Glutamatergic neuron (in vitro differentiated cells): ENCODE data around the gene ST3GAL4. TPM values are rescaled to one million over a fixed set of nuclear protein-coding genes. Genes with fewer than 3 reads are reported as not detected.

ENCODE experiments used
- DNase-seq: peaks from one replicate; pipeline ENCODE4 v3.0.0; 2022
- H3K27ac Mint-ChIP-seq: one replicate; pipeline ENCODE4 v1.8.0; 2020; ENCODE audit warnings: mild to moderate bottlenecking, mixed read lengths, inconsistent platforms; ENCODE audit not compliant: unreplicated experiment
- H3K27me3 Mint-ChIP-seq: one replicate; pipeline ENCODE4 v1.8.0; 2020; ENCODE audit warnings: mild to moderate bottlenecking, moderate library complexity, mixed read lengths, inconsistent platforms; ENCODE audit not compliant: unreplicated experiment
- H3K36me3 Mint-ChIP-seq: one replicate; pipeline ENCODE4 v1.8.0; 2020; ENCODE audit warnings: mild to moderate bottlenecking, mixed read lengths, inconsistent platforms; ENCODE audit not compliant: unreplicated experiment
- H3K4me1 Mint-ChIP-seq: one replicate; pipeline ENCODE4 v1.8.0; 2020; ENCODE audit warnings: mild to moderate bottlenecking, low read depth, mixed read lengths, inconsistent platforms; ENCODE audit not compliant: unreplicated experiment
- H3K4me3 Mint-ChIP-seq: one replicate; pipeline ENCODE4 v1.8.0; 2020; ENCODE audit warnings: mild to moderate bottlenecking, mixed read lengths, inconsistent platforms; ENCODE audit not compliant: unreplicated experiment
- H3K9me3 Mint-ChIP-seq: one replicate; pipeline ENCODE4 v1.8.0; 2020; ENCODE audit warnings: mild to moderate bottlenecking, moderate library complexity, mixed read lengths, inconsistent platforms; ENCODE audit not compliant: unreplicated experiment
- total RNA-seq: library from RNA; stranded (reverse); fragmentation: NEBNext Ultra II Directional; extraction: Animal tissue kit (Norgen Biotek cat#: 25700); gene quantifications from one replicate; pipeline ENCODE4 v1.2.1, GENCODE V29; 2021; ENCODE audit not compliant: unreplicated experiment
- TF ChIP-seq, protein P1 (sequence below): fragments of 200-600 bp; sonication (generic); IDR thresholded peaks from one replicate; pipeline ENCODE4 v1.5.0; 2021; ENCODE audit not compliant: partially characterized antibody, unreplicated experiment

The ST3GAL4 gene
- total RNA-seq, 1 donor from 2014 or later = 10.4 TPM

DNA sequence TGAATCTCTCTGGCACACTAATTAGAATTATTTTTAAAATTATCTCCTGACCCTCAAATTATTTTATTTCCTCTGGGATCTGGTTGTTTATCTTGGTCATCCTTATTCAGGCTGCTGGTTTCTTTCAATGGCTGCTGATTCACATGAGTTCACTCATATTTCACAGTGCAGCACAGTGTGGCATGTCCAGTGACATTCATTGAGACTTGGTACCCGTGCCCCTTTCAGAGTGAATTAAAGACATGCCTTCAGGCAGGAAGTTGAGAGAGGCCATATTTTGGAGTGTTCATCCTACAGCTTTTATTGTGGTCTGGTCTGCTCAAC, 38.1 kb upstream of the ST3GAL4 start:
- TF ChIP-seq, protein P1, sequence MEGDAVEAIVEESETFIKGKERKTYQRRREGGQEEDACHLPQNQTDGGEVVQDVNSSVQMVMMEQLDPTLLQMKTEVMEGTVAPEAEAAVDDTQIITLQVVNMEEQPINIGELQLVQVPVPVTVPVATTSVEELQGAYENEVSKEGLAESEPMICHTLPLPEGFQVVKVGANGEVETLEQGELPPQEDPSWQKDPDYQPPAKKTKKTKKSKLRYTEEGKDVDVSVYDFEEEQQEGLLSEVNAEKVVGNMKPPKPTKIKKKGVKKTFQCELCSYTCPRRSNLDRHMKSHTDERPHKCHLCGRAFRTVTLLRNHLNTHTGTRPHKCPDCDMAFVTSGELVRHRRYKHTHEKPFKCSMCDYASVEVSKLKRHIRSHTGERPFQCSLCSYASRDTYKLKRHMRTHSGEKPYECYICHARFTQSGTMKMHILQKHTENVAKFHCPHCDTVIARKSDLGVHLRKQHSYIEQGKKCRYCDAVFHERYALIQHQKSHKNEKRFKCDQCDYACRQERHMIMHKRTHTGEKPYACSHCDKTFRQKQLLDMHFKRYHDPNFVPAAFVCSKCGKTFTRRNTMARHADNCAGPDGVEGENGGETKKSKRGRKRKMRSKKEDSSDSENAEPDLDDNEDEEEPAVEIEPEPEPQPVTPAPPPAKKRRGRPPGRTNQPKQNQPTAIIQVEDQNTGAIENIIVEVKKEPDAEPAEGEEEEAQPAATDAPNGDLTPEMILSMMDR = no peak
- Mint-ChIP-seq H3K4me3 (no peak overlapping the region), H3K4me1 (peaks cover 3% of the 10 kb centered on the region), H3K27me3 (no peaks in the 10 kb centered on the region), H3K9me3 (no peaks in the 10 kb centered on the region), H3K36me3 (peaks cover 4% of the 10 kb centered on the region), H3K27ac (no peak overlapping the region)
- no peak for DNase-seq

DNA sequence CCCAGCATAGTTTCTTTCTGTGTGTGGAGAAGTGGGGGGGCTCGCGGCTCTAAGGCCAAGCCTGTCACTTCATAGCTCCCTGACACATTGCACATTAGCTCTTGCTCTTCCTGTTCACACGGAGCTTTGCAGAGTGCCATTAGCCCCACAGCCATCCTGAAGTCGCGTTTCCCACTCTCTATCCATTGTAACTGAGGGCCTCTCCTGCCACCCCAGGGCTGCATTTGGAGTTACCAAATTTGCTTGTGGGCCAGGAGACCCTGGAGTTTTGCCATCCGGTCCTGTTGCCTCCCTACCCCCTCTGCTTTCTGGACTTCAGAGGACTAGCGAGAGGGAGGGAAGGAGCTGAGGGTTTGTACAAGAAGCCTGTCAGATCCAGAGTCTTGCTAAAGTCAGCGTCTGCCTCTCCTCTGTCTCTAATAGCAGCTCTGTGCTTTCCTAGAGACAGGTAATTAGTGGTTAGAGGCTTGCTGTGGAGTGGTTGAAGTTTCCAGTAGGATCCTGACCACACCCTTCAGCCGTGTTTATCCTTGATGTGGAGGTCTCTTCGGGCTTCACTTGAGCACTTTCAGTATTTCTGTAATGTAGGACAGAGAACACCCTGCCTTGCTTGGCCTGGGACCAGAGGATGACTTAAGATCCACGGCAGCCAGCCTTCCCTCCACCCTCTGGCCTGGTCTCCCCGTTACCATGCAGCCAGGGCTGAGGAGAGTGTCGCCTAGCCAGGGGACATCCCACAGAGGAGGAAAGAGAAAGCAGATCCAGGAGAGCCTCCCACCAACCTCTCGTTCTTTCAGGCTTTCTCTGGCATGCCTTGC, 37.5 kb upstream of the ST3GAL4 start:
- no peak for DNase-seq
- H3K4me3 Mint-ChIP-seq = no peak overlapping the region
- H3K27me3 Mint-ChIP-seq = no peaks in the 10 kb centered on the region
- peaks cover 4% of the 10 kb centered on the region for H3K36me3 Mint-ChIP-seq
- TF ChIP-seq, protein P1 = no peak
- H3K4me1 Mint-ChIP-seq = peaks cover 3% of the 10 kb centered on the region
- H3K9me3 Mint-ChIP-seq = no peaks in the 10 kb centered on the region
- H3K27ac Mint-ChIP-seq = no peak overlapping the region

- no peak overlapping the region for H3K4me3 Mint-ChIP-seq
- peaks cover 3% of the 10 kb centered on the region for H3K4me1 Mint-ChIP-seq
- TF ChIP-seq, protein P1 = no peak
- no peaks in the 10 kb centered on the region for H3K27me3 Mint-ChIP-seq
- no peak for DNase-seq
- H3K9me3 Mint-ChIP-seq = no peaks in the 10 kb centered on the region
- no peak overlapping the region for H3K27ac Mint-ChIP-seq
- peaks cover 4% of the 10 kb centered on the region for H3K36me3 Mint-ChIP-seq
Observed at GRCh38 chr11:126318574-126319373, 36.7 kb upstream of the ST3GAL4 start.

- H3K27me3 Mint-ChIP-seq = no peaks in the 10 kb centered on the region
- peaks cover 3% of the 10 kb centered on the region for H3K4me1 Mint-ChIP-seq
- no peak overlapping the region for H3K27ac Mint-ChIP-seq
- H3K4me3 Mint-ChIP-seq = no peak overlapping the region
- no peak for DNase-seq
- H3K9me3 Mint-ChIP-seq = no peaks in the 10 kb centered on the region
- TF ChIP-seq, protein P1 = no peak
- H3K36me3 Mint-ChIP-seq = peaks cover under 1% of the 10 kb centered on the region
Observed at GRCh38 chr11:126319374-126319740, 36.1 kb upstream of the ST3GAL4 start.

DNA sequence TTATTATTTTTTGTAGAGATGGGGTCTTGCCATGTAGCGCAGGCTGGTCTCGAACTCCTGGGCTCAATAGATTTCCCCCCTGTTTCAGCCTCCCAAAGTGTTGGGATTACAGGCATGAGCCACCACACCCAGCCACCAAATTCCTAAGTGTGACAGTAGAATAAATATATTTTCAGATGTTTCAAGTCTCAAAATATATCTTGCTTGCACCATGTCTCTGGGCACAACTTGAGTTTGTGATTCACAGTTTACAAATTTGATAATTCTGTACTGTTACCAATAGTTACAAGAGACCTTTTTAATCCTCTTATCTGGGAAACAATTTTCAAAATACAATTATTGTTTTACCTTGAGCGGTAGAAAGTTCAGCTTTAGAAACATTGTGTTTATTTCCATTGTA, 32.5 kb upstream of the ST3GAL4 start:
- no peak overlapping the region for H3K27ac Mint-ChIP-seq
- no peak for DNase-seq
- TF ChIP-seq, protein P1 = no peak
- no peaks in the 10 kb centered on the region for H3K27me3 Mint-ChIP-seq
- no peak overlapping the region for H3K4me3 Mint-ChIP-seq
- H3K9me3 Mint-ChIP-seq = no peaks in the 10 kb centered on the region
- H3K4me1 Mint-ChIP-seq = peaks cover 3% of the 10 kb centered on the region
- no peaks in the 10 kb centered on the region for H3K36me3 Mint-ChIP-seq
